Lung (tissue), 12 donors: Measurements from ENCODE around the gene PGP. TPM values are rescaled to one million over a fixed set of nuclear protein-coding genes. Genes with fewer than 3 reads are reported as not detected.

Experiments used
- ATAC-seq: fragments of 200-7000 bp; cut with Tn5 transposase; one replicate; pipeline ENCODE4 v1.9.1; 2020; ENCODE audit warnings: moderate number of reproducible peaks; ENCODE audit not compliant: insufficient read depth, low FRiP score
- DNase-seq, 3 donors: peaks; one replicate each; pipeline ENCODE4 v3.0.0-alpha.2; 2013 to 2017
- H3K27ac ChIP-seq, 2 donors: one replicate each; pipeline ENCODE4 v1.5.1; 2013; ENCODE audit warnings: mild to moderate bottlenecking in 2 of 2, moderate library complexity in 2 of 2, control low read depth in 1 of 2, inconsistent platforms in 1 of 2, low read depth in 1 of 2, low read length in 1 of 2
- H3K27me3 ChIP-seq, 3 donors: one replicate each; pipeline ENCODE4 v1.5.1; 2013; ENCODE audit warnings: low read length in 2 of 3; ENCODE audit not compliant: control insufficient read depth in 3 of 3, insufficient read depth in 3 of 3
- H3K36me3 ChIP-seq, 4 donors: one replicate each; pipeline ENCODE4 v1.5.1; 2013; ENCODE audit warnings: low read length in 4 of 4, mild to moderate bottlenecking in 1 of 4, moderate library complexity in 1 of 4; ENCODE audit not compliant: control insufficient read depth in 4 of 4, insufficient read depth in 4 of 4
- H3K4me1 ChIP-seq, 5 donors: one replicate each; pipeline ENCODE4 v1.5.1; 2013; ENCODE audit warnings: low read length in 5 of 5, mild to moderate bottlenecking in 2 of 5, moderate library complexity in 1 of 5; ENCODE audit not compliant: control insufficient read depth in 5 of 5, insufficient read depth in 5 of 5
- H3K4me3 ChIP-seq: one replicate; pipeline ENCODE4 v1.5.1; 2013; ENCODE audit warnings: mild to moderate bottlenecking, control low read depth, moderate library complexity
- H3K9ac ChIP-seq, 2 donors: one replicate each; pipeline ENCODE4 v1.5.1; 2013; ENCODE audit warnings: low read length in 2 of 2, control low read depth in 1 of 2; ENCODE audit not compliant: insufficient read depth in 1 of 2
- H3K9me3 ChIP-seq, 4 donors: one replicate each; pipeline ENCODE4 v1.5.1; 2013; ENCODE audit warnings: low read length in 3 of 4, mild to moderate bottlenecking in 1 of 4, moderate library complexity in 1 of 4; ENCODE audit not compliant: control insufficient read depth in 4 of 4, insufficient read depth in 3 of 4
- WGBS, 2 donors: extraction: QIAGEN DNeasy Blood & Tissue Kit; methylation state at CpG; one replicate each; pipeline ENCODE4 v1.1.7; 2013; 5-methylcytosine and 5-hydroxymethylcytosine counted together
- polyA plus RNA-seq, 2 donors: library from polyadenylated mRNA; stranded (reverse); fragments of 200-250 nt; gene quantifications; one replicate each; pipeline ENCODE4 v1.2.1, GENCODE V29; 2013
- total RNA-seq, 2 donors: library from RNA; depleted of rRNA in 1 of 2; stranded (reverse); fragments of >200 nt in 1 of 2; gene quantifications; one replicate each; pipeline ENCODE4 v1.2.1, GENCODE V29; 2014 to 2021
- TF ChIP-seq, protein P1 (sequence below): IDR thresholded peaks from 2 replicates; pipeline ENCODE4 v1.5.1; 2012; ENCODE audit warnings: mild to moderate bottlenecking; ENCODE audit errors: control extremely low read depth, extremely low read depth
- donor health status: control.
- donor health status: control.
- donor health status: Bipolar disorder and iron deficiency.
- donor health status: healthy.
- donor health status: DM: yes; HTN: yes; CAD: no.

Gene PGP
- total and polyA plus RNA-seq, 4 donors, result 3.8 to 20.9 (median 13.7) TPM

DNA sequence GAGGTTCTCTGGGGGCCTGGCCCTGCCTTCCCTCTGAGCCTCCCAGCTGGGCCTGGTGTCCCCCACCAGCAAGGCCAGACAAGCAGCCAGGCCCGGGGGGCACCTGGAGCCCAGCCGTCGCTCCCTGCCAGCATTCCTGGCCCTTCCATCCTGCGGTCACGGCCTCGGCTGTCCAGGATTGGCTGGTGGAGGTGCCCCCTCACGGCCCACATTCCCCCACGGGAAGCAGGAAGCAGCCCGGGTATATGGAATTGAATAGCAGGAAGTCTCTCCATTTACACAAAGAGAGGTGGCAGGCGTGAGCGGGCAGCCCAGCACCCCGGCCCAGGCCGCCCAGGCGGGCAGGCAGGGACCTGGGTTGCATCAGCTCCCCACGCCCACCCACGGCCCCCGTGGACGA is 44.6 kb downstream of the PGP start:
- peak overlapping the region in 1 of 2 donors; percentile 83 for H3K27ac ChIP-seq
- no peak overlapping the region for H3K9ac ChIP-seq
- peak overlapping the region; percentile 47 for H3K4me3 ChIP-seq
- peak in 1 of 3 donors; percentile 44 for DNase-seq
- TF ChIP-seq, protein P1, sequence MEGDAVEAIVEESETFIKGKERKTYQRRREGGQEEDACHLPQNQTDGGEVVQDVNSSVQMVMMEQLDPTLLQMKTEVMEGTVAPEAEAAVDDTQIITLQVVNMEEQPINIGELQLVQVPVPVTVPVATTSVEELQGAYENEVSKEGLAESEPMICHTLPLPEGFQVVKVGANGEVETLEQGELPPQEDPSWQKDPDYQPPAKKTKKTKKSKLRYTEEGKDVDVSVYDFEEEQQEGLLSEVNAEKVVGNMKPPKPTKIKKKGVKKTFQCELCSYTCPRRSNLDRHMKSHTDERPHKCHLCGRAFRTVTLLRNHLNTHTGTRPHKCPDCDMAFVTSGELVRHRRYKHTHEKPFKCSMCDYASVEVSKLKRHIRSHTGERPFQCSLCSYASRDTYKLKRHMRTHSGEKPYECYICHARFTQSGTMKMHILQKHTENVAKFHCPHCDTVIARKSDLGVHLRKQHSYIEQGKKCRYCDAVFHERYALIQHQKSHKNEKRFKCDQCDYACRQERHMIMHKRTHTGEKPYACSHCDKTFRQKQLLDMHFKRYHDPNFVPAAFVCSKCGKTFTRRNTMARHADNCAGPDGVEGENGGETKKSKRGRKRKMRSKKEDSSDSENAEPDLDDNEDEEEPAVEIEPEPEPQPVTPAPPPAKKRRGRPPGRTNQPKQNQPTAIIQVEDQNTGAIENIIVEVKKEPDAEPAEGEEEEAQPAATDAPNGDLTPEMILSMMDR, result no peak
- WGBS, 2 donors, result 63 to 90% methylated on average over 18 of the region's 18 CpGs
- no peaks in the 10 kb centered on the region for H3K27me3 ChIP-seq
- no peak for ATAC-seq
- peaks cover 0 to 3% (median 0%) of the 10 kb centered on the region in 5 donors for H3K4me1 ChIP-seq
- no peaks in the 10 kb centered on the region for H3K9me3 ChIP-seq
- H3K36me3 ChIP-seq, result peaks cover 2 to 66% (median 8%) of the 10 kb centered on the region in 4 donors

DNA sequence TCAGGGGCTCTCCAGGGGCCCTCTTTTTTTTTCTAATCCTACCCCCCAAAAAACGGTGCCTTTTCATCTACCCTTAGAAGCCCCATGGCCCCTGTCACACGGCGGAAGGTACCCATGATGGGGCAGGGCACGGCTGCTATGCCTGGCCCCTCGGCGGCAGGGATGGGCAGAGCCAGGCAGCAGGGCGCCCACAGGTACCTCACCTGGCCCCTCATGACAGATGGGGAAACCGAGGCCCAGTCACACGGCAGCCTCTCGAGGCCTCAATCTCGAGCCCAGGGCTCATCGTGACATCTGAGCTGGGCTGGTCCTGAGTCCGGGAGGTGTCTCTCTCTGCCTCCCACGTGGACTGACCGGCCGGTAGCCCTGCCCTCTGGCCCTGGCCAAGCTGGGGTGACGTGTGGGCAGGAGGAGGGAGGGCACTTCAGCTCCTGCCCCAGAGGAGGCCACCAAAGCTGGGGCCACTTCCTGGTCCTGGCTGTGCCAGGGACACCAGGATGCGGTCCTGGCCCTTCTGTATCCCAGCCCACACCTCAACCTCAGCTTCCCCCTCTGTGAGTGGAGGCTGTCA is 47.5 kb downstream of the PGP start:
- no peaks in the 10 kb centered on the region for H3K9me3 ChIP-seq
- H3K9ac ChIP-seq, result no peak overlapping the region
- H3K27me3 ChIP-seq, result no peaks in the 10 kb centered on the region
- no peak overlapping the region for H3K27ac ChIP-seq
- ATAC-seq (no peak), DNase-seq (no peak)
- H3K36me3 ChIP-seq, result peaks cover 0 to 43% (median 4%) of the 10 kb centered on the region in 4 donors
- TF ChIP-seq, protein P1, result no peak
- 92 to 94% methylated on average over 18 of the region's 18 CpGs for WGBS, 2 donors
- H3K4me1 ChIP-seq, result peaks cover 0 to 3% (median 0%) of the 10 kb centered on the region in 5 donors
- H3K4me3 ChIP-seq, result no peak overlapping the region

DNA sequence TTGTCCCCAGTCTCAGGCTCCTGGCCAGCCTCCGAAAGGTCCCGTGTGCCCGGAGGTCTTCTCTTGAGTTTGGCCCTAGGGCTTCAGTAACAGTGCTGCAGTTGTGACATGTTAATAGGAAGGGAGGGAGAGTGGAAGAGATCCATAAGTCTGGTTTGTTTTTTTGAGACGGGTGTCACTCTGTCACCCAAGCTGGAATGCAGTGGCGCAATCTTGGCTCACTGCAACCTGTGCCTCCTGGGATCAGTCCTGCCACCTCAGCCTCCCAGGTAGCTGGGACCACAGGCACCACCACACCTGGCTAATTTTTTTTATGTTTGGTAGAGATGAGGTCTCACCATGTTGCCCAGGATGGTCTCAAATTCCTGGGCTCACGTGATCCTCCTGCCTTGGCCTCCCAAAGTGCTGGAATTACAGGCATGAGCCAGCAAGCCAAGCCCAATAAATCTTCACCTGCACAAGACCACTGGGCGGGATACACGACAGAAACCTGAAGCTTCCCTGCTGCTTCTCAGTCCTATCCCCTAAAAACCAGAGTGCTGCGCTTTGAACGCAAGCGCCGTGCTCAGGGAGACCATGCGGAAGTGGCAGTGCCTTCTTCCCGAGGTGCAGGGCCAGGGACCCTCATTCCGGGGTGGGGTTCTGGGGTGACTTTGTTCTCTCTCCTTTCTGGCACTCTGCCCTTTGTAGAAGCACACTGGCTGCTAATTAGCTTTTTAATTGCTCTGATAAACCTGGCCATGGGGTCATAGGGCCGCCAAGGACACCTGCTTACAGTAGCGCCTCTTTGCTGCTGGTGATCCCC is 48.2 kb downstream of the PGP start:
- no peaks in the 10 kb centered on the region for H3K27me3 ChIP-seq
- H3K27ac ChIP-seq, result no peak overlapping the region
- TF ChIP-seq, protein P1, result no peak
- ATAC-seq (no peak), DNase-seq (no peak)
- no peaks in the 10 kb centered on the region for H3K9me3 ChIP-seq
- no peak overlapping the region for H3K9ac ChIP-seq
- 94% methylated on average over 17 of the region's 17 CpGs for WGBS, 2 donors
- peaks cover 0 to 36% (median 4%) of the 10 kb centered on the region in 4 donors for H3K36me3 ChIP-seq
- H3K4me1 ChIP-seq, result peaks cover 0 to 3% (median 0%) of the 10 kb centered on the region in 5 donors
- no peak overlapping the region for H3K4me3 ChIP-seq
